GM19240 (cell line): ENCODE data around the gene ADGRG6.

Experiments
- DNase-seq: peaks from one replicate; pipeline ENCODE4 v3.0.0; 2011; ENCODE audit warnings: low spot score; ENCODE audit not compliant: insufficient read length

ADGRG6 gene

DNA sequence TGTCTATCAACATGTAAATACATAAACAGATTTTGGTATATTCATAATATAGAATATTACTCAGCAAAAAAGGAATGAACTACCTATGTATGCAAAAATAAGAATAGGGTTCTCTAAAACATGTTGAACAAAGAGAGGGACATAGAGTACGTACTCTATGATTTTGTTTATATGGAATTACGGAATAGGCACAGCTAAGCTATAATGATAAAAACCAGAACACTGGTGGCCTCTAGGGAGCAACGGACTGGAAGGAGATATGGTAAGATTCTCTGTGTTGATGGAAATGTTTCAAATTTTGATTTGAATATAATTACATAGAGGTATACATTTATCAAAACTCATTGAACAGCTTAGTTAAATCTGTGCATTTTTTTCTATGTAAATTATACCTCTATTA lies 19.6 kb downstream of the ADGRG6 start:
- no peak for DNase-seq

- no peak for DNase-seq
Observed at GRCh38 chr6:142322066-142322465, 20.3 kb downstream of the ADGRG6 start.

DNA sequence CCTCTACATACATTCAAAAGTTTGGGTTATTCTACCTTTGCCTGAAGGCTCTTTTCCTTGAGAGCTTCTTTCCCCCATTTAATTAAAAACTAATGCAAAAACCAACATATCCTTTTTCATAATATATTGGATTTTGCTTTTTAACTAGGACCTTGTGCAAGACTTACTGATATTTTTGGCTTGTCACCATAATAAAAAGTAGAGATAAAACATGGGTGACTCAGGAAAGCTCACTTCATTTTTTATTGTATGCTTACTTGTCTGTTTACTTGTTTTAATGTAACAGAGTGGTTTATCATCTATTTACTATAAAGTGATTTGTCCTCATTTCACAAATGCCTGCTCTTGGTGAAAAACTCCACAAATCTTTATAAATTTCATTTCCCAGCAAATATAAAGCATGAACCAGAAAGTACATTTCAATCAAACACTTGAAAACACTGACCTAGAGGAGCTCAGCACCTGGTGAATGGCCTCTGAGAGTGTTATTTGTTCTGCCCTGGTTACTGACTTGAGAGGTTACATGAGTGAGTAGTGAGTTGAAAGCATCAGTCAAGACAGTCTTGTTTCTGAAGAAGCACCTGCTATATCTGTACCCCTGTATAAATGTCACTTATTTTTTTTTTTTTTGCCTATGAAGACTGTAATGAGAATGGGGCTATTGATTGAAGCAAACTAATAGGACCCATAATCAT lies 20.8 kb downstream of the ADGRG6 start:
- no peak for DNase-seq

DNA sequence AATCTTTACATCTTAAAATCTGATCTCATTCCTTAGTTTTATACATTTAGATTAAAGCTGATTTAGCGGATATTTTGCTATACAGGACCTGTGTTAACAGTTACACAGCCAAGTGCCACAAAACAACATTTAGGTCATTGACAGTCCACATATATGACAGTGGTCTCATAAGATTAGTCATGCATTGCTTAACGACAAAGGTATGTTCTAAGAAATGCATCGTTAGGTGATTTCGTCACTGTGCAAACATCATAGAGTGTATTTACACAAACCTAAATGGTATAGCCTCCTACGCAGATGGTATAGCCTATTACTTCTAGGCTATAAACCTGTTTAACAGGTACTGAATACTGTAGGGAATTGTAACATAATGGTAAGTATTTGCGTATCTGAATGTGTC lies 21.6 kb downstream of the ADGRG6 start:
- no peak for DNase-seq

DNA sequence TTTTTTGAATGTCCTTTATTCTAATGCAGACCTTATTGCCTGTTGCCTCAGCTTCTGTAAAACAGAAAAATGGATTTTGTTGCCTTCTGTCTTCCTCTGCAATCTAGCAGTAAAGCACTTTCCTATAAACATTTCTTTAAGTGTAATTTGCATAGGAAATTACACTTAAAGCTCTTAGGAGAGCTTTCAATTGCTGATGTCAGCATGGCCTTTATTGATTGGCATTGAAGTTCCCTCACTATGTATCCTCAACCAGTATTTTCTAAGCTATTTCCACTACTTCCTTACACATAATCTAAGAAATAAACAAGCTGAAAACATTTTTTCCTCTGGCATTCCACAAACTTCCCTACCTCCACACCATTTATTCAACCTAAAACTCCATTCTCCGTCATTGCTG lies 22.3 kb downstream of the ADGRG6 start:
- no peak for DNase-seq

- DNase-seq: no peak
Observed at GRCh38 chr6:142325111-142325510, 23.3 kb downstream of the ADGRG6 start.

DNA sequence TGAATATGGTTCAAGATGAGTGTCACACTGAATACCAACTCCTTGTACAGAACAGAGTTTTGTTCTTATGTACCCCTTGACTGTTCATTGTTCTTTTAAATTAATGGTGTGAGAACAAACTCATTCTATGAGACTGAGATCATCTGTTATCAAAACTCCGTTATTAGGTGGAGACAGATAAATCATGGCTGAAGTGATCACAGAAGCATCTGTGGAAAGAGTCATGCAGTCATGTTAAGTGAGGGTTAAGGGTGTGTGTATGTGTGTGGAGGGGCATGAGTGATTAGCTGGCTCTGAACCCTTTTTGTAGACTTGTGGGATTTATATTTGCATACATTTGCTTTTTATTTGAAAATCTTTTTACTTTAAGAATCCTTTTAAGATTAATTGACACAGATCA lies 24.7 kb downstream of the ADGRG6 start:
- DNase-seq: no peak

DNA sequence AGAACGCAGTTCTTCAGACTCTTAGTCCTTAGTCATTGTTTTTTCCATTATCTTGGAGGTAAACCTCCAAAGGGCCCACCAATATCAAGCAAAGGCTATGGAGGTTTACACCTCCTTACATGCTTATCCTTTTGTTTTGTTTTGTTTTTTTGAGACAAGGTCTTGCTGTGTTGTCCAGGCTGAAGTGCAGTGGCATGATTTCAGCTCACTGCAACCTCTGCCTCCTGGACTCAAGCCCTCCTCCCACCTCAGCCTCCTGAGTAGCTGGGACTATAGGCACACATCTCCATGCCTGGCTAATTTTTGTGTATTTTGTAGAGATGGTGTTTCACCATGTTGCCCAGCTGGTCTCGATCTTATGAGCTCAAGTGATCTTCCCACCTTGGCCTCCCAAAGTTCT lies 26.3 kb downstream of the ADGRG6 start:
- DNase-seq: no peak

GRCh38 chr6:142329486-142330113 lies 27.8 kb downstream of the ADGRG6 start:
- DNase-seq: no peak

GRCh38 chr6:142331075-142331551 lies 29.3 kb downstream of the ADGRG6 start:
- DNase-seq: no peak

- no peak for DNase-seq
Observed at GRCh38 chr6:142331601-142332000, 29.8 kb downstream of the ADGRG6 start.

DNA sequence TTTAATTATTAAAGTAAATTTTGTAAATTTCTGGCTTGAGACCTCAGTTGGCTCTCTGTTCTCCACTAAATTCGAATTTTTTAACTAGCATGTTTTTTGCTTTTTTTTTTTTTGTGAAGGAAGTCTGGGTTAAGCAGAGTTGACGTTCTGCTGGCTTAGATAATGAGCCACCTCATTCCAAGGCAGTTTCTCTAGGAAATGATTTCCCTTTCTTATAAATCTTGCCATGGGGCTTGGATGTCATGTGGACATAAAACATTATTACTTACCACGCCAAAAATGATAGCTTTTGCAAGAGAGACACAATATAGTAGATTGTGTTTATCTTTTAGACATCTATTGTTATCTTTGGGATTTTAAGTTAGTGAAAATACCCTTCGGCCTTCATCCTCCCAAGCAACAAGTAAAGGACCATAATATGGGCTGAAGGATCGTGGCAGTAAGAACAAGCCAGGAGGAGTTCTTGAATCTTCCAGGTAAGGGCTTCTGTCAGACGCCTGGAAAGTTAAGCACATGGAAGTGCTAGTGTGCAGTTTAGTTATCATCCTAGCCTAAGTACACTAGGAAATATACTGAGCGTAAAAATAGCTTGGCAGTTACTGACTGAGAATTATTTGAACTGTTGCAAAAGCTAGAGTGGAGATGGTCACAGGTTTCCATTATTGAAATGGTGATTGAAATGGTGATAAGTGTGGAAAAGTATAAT lies 30.7 kb downstream of the ADGRG6 start:
- DNase-seq: no peak

GRCh38 chr6:142333431-142333830 lies 31.6 kb downstream of the ADGRG6 start:
- DNase-seq: no peak

- no peak for DNase-seq
Observed at GRCh38 chr6:142334294-142334693, 32.5 kb downstream of the ADGRG6 start.

DNA sequence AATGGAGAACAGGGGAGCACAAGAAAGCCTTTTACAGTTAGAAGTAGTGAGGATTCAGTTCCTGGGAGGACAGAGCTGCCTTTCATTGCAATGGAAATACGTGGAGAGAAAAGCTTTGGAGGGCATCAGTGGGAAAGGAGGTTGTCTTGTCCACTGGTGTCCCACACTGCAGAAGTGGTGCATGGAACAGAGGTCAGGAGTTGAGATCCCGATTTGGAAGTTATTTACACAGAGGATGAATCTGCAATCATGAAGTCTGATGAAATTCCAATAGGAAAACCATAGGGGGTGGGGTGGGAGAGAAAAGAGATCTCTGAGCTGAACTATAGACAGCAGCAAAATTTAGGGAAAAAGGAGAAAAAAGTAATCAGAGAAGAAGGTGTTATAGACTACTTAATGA lies 33.6 kb downstream of the ADGRG6 start:
- no peak for DNase-seq

DNA sequence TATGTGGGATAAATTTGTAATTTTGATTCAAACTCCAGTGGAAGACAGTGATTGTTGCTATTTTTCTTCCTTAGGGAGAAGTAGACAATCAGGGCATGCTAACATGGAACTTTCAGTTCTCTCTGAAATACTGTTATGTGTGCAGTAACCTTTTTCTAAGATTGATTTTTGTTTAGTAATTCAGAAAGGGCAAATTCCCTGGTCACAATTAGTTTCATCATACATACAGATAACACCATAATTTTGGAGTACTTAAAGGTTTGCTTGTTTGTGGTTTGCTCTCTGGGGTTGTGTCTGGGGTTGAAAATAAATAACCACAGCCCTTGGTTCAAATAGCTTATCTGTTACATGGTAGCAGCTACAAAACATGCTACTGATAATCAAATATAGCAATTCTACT lies 34.4 kb downstream of the ADGRG6 start:
- DNase-seq: no peak

- no peak for DNase-seq
Observed at GRCh38 chr6:142336787-142337186, 35.0 kb downstream of the ADGRG6 start.

GRCh38 chr6:142339113-142339512 lies 37.3 kb downstream of the ADGRG6 start:
- DNase-seq: no peak

- DNase-seq: no peak
Observed at GRCh38 chr6:142339968-142340658, 38.3 kb downstream of the ADGRG6 start.

DNA sequence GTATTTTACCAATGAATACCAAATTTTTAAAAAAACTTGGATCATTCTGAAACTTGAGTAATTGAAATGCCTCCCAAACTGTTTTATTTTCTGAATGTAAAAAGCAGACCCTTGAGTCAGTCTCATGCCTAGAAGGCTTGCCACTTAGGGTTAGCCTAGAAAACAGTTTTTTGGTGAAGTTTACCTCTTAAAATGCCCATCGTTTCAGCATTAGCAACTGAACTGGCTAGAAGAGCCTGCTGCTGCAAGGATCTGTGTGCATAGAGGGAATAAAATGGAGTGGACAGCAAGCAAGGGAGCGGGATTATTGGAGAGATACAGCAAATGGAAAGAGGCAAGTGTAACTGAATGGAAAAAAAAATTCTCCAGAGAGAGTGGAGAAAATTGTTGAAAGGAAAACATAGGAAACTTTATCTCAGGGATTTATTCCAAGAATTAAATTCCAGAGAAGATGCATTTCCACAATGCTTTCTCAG lies 40.1 kb downstream of the ADGRG6 start:
- DNase-seq: no peak

DNA sequence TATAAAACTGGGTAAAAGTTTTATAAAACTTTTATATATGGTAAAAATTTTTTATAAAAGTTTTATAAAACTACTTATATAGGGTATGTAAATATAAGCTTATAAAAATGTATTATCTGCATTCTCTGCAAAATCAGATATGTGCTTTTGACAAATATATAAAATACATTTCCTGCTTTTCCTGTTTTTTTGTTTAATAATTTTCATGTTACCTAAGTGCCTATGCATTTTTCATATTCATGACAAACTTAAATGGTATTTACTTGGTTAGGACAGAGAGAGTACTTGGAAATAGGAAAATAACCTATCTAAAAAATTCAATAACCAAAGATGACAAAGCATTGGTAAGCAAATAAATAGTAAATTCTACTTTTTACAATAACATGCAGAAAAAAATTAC lies 41.2 kb downstream of the ADGRG6 start:
- DNase-seq: no peak

DNA sequence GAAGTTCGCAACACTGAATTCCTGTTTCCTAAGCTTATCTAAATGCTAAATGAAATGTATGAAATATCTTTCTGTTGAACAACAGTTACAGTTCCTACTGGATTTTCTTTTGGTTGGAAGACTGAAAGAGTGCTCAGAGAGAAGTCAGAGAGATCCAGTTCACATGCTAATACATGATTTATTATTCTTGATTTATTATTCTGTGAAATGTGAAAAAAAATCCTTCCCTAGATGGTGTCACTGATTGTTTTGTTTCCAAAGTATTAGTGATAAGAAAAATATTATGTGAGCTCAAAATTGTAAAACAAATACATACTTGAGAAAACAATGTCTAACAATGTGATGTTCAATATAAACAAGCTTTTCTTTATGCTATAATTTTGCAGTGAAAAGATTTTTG lies 42.1 kb downstream of the ADGRG6 start:
- no peak for DNase-seq
